B cell (primary cell): ENCODE results near the gene USPL1. TPM values are rescaled to one million over a fixed set of nuclear protein-coding genes. Genes with fewer than 3 reads are reported as not detected.

Source experiments
- ATAC-seq: fragments of 200-7000 bp; cut with Tn5 transposase; one replicate; pipeline ENCODE4 v1.10.0; 2021; ENCODE audit warnings: low read depth, mild to moderate bottlenecking, moderate number of reproducible peaks, moderate library complexity
- CTCF ChIA-PET: fragments of 350-600 bp; sonication (Branson Sonifier 250); formaldehyde crosslinking; loops from one replicate; lab custom pipeline; 2021; ENCODE audit warnings: antibody characterized with exemption, inconsistent platforms; lab: Charles Lee
- POLR2A ChIA-PET: fragments of 350-600 bp; sonication (Branson Sonifier 250); formaldehyde crosslinking; loops from one replicate; lab custom pipeline; 2021; ENCODE audit warnings: antibody characterized with exemption; lab: Charles Lee
- DNase-seq: peaks from one replicate; pipeline ENCODE4 v3.0.0; 2013
- H2AFZ ChIP-seq: 2 replicates; pipeline ENCODE4 v1.6.1; 2012; ENCODE audit warnings: mild to moderate bottlenecking, low read depth, low read length; ENCODE audit not compliant: insufficient read depth, poor library complexity, severe bottlenecking
- H3K27ac ChIP-seq, 2 donors: 1 replicate in 1 of 2; 2 replicates in 1 of 2; pipeline ENCODE4 v1.5.1; 2012 to 2013; ENCODE audit warnings: low read length in 2 of 2, mild to moderate bottlenecking in 2 of 2, moderate library complexity in 1 of 2
- H3K27me3 ChIP-seq, 4 experiments: fragments of 200-600 bp in 1 of 4; sonication (generic) in 1 of 4; replicated peaks in 1 of 4; 1 replicate in 2 of 4; 2 replicates in 2 of 4; pipeline versions ENCODE4 v1.6.1 to v1.7.0; 2013 to 2016; ENCODE audit warnings: low read length in 3 of 4, mild to moderate bottlenecking in 2 of 4, mixed read lengths in 1 of 4, moderate library complexity in 1 of 4; ENCODE audit not compliant: insufficient read depth in 4 of 4, control insufficient read depth in 3 of 4; ENCODE audit errors: control extremely low read depth in 1 of 4
- H3K36me3 ChIP-seq, 2 experiments: replicated peaks in 1 of 2; 1 replicate in 1 of 2; 2 replicates in 1 of 2; pipeline versions ENCODE4 v1.6.1 to v1.7.1; 2013; ENCODE audit warnings: low read length in 1 of 2; ENCODE audit not compliant: insufficient read depth in 2 of 2, control insufficient read depth in 1 of 2; ENCODE audit errors: control extremely low read depth in 1 of 2, extremely low read depth in 1 of 2
- H3K4me1 ChIP-seq, 2 donors: fragments of 200-600 bp in 1 of 2; sonication (generic) in 1 of 2; 1 replicate in 1 of 2; 2 replicates in 1 of 2; pipeline versions ENCODE4 v1.5.1 to v1.6.1; 2013 to 2017; ENCODE audit warnings: low read length in 2 of 2; ENCODE audit not compliant: control insufficient read depth in 2 of 2, insufficient read depth in 2 of 2
- H3K4me2 ChIP-seq: replicated peaks from 2 replicates; pipeline ENCODE3; 2012; ENCODE audit warnings: mild to moderate bottlenecking, low read depth, low read length; ENCODE audit not compliant: poor library complexity, severe bottlenecking
- H3K4me3 ChIP-seq, 5 experiments: fragments of 200-600 bp in 1 of 5; sonication (generic) in 1 of 5; 1 replicate in 3 of 5; 2 replicates in 2 of 5; pipeline versions ENCODE4 v1.5.1 to v1.7.0; 2011 to 2016; ENCODE audit warnings: low read length in 4 of 5, mild to moderate bottlenecking in 4 of 5, low read depth in 2 of 5, control low read depth in 1 of 5, moderate library complexity in 1 of 5; ENCODE audit not compliant: insufficient read depth in 1 of 5; ENCODE audit errors: control extremely low read depth in 1 of 5, extremely low read depth in 1 of 5
- H3K79me2 ChIP-seq: fragments of 200-600 bp; sonication (generic); one replicate; pipeline ENCODE4 v1.6.0; 2016; ENCODE audit warnings: low read length; ENCODE audit not compliant: control insufficient read depth, insufficient read depth
- H3K9ac ChIP-seq: fragments of 200-600 bp; sonication (generic); 2 replicates; pipeline ENCODE4 v1.6.1; 2017; ENCODE audit warnings: mild to moderate bottlenecking, low read length, moderate library complexity
- H3K9me3 ChIP-seq, 3 donors: one replicate each; pipeline versions ENCODE4 v1.6.1 to v1.7.1; 2013; ENCODE audit warnings: low read length in 2 of 3; ENCODE audit not compliant: control insufficient read depth in 2 of 3, insufficient read depth in 1 of 3; ENCODE audit errors: control extremely low read depth in 1 of 3
- H4K20me1 ChIP-seq: 2 replicates; pipeline ENCODE4 v1.6.0; 2012; ENCODE audit warnings: mild to moderate bottlenecking, low read length; ENCODE audit not compliant: insufficient read depth, control insufficient read depth, poor library complexity, severe bottlenecking
- H3K27ac Mint-ChIP-seq: one replicate; pipeline ENCODE4 v1.8.0; 2021; ENCODE audit warnings: mixed read lengths
- H3K27me3 Mint-ChIP-seq: one replicate; pipeline ENCODE4 v1.8.0; 2021; ENCODE audit warnings: mixed read lengths
- H3K4me1 Mint-ChIP-seq: one replicate; pipeline ENCODE4 v1.8.0; 2021; ENCODE audit warnings: mixed read lengths
- H3K4me3 Mint-ChIP-seq: one replicate; pipeline ENCODE4 v1.8.0; 2021; ENCODE audit warnings: mixed read lengths
- H3K9me3 Mint-ChIP-seq: one replicate; pipeline ENCODE4 v1.8.0; 2022; ENCODE audit warnings: mixed read lengths; ENCODE audit not compliant: insufficient read depth
- CTCF ChIP-seq: fragments of 200-600 bp; IDR thresholded peaks from one replicate; pipeline ENCODE4 v1.8.0; 2022; ENCODE audit warnings: antibody characterized with exemption, mild to moderate bottlenecking
- EZH2 ChIP-seq: IDR thresholded peaks from 2 replicates; pipeline ENCODE4 v1.6.1; 2012; ENCODE audit warnings: borderline replicate concordance, low read depth, mild to moderate bottlenecking, moderate library complexity, low read length; ENCODE audit not compliant: insufficient read depth, poor library complexity, severe bottlenecking
- WGBS: methylation state at CpG from one replicate; pipeline ENCODE4 v1.1.5; 2013; ENCODE audit warnings: missing lambda C conversion rate; ENCODE audit not compliant: insufficient coverage; 5-methylcytosine and 5-hydroxymethylcytosine counted together
- intact Hi-C: fragments of 100-400 bp; cut with micrococcal nuclease; formaldehyde crosslinking; loops from one replicate; pipeline ENCODE4 v1.10.0; 2022
- polyA plus RNA-seq: library from polyadenylated mRNA; depleted of rRNA; stranded (reverse); fragments of >200 nt; gene quantifications from 2 replicates; pipeline ENCODE4 v1.2.3, GENCODE V29; 2012
- total RNA-seq, 2 donors: library from RNA; stranded (reverse); fragments of 120-200 nt in 1 of 2; gene quantifications; 1 replicate in 1 of 2; 2 replicates in 1 of 2; pipeline versions ENCODE4 v1.2.3 to v1.2.4, GENCODE V29; 2013 to 2022

Gene USPL1
- total and polyA plus RNA-seq, 2 donors (not counting 1 experiment from before 2014, with no cell fraction given), result 30.2 to 55.8 TPM

- WGBS, result 82% methylated on average over 1 of the region's 3 CpGs
- no peak overlapping the region for H2AFZ ChIP-seq
- peaks cover 16 to 17% of the 10 kb centered on the region in 2 donors for H3K4me1 ChIP-seq
- no peaks in the 10 kb centered on the region for H3K9me3 Mint-ChIP-seq
- no peak overlapping the region for H3K27ac Mint-ChIP-seq
- peaks cover 18% of the 10 kb centered on the region for H3K4me1 Mint-ChIP-seq
- no peaks in the 10 kb centered on the region for H3K36me3 ChIP-seq
- H3K4me3 Mint-ChIP-seq, result no peak overlapping the region
- CTCF ChIA-PET, result interaction anchor here (1.3 kb wide), 1 partner anchor 27 kb away, joined by 3 read pairs; no protein-coding TSS in a partner anchor
- no peaks in the 10 kb centered on the region for H3K79me2 ChIP-seq
- no peaks in the 10 kb centered on the region for H3K27me3 ChIP-seq
- no peak overlapping the region for H3K4me3 ChIP-seq
- peaks cover 0 to 5% (median 0%) of the 10 kb centered on the region in 3 donors for H3K9me3 ChIP-seq
- no peak overlapping the region for H3K4me2 ChIP-seq
- DNase-seq, result no peak
- H4K20me1 ChIP-seq, result no peaks in the 10 kb centered on the region
- no peak overlapping the region for H3K27ac ChIP-seq
- no peak for TF ChIP-seq CTCF
- no peak for TF ChIP-seq EZH2
- no peak overlapping the region for H3K9ac ChIP-seq
- no peak for ATAC-seq
- no peaks in the 10 kb centered on the region for H3K27me3 Mint-ChIP-seq
- intact Hi-C loops, result no loop called here
- POLR2A ChIA-PET, result no interaction called here
Observed at GRCh38 chr13:30687601-30688000, 69.9 kb downstream of the USPL1 start.

GRCh38 chr13:30689752-30690151, 72.0 kb downstream of the USPL1 start:
- peak overlapping the region; percentile 84 for H3K4me3 Mint-ChIP-seq
- peaks cover 16 to 17% of the 10 kb centered on the region in 2 donors for H3K4me1 ChIP-seq
- ChIA-PET POLR2A (no interaction called here), CTCF (interaction anchor here (1.2 kb wide), 1 partner anchor 43 kb away, joined by 3 read pairs; no protein-coding TSS in a partner anchor)
- no peaks in the 10 kb centered on the region for H3K27me3 Mint-ChIP-seq
- WGBS, result 96% methylated on average over 13 of the region's 14 CpGs
- peak overlapping the region; percentile 79 for H3K27ac Mint-ChIP-seq
- H3K36me3 ChIP-seq, result no peaks in the 10 kb centered on the region
- H3K79me2 ChIP-seq, result no peaks in the 10 kb centered on the region
- ATAC-seq, result no peak
- H2AFZ ChIP-seq, result peak overlapping the region; percentile 14
- H4K20me1 ChIP-seq, result no peaks in the 10 kb centered on the region
- no peak overlapping the region for H3K27ac ChIP-seq
- H3K9me3 Mint-ChIP-seq, result no peaks in the 10 kb centered on the region
- H3K4me3 ChIP-seq, result peak overlapping the region in 2 of 5 experiments; percentile 20 to 31
- H3K4me1 Mint-ChIP-seq, result peaks cover 18% of the 10 kb centered on the region
- peaks cover 0 to 5% (median 0%) of the 10 kb centered on the region in 3 donors for H3K9me3 ChIP-seq
- H3K4me2 ChIP-seq, result peak overlapping the region; percentile 63
- H3K27me3 ChIP-seq, result no peaks in the 10 kb centered on the region
- no peak for DNase-seq
- H3K9ac ChIP-seq, result peak overlapping the region; percentile 52
- intact Hi-C loops, result loop anchor here (1.0 kb wide), 2 partner anchors 15 to 55 kb away; no protein-coding TSS in a partner anchor
- TF ChIP-seq CTCF, result no peak
- no peak for TF ChIP-seq EZH2
